Tongue (tissue), 2 donors: ENCODE data around the gene SOX6. TPM values are rescaled to one million over a fixed set of nuclear protein-coding genes. Genes with fewer than 3 reads are reported as not detected.

ENCODE experiments used
- DNase-seq: peaks from one replicate; pipeline ENCODE4 v3.0.0-alpha.2; 2015
- total RNA-seq: library from RNA; depleted of rRNA; stranded (reverse); fragments of >200 nt; gene quantifications from one replicate; pipeline ENCODE4 v1.2.3, GENCODE V29; 2014

Gene SOX6
- total RNA-seq, 1 donor from 2014 or later: 45.0 TPM

- DNase-seq: no peak
Observed at GRCh38 chr11:15991215-15991614, 365.1 kb downstream of the SOX6 start.

DNA sequence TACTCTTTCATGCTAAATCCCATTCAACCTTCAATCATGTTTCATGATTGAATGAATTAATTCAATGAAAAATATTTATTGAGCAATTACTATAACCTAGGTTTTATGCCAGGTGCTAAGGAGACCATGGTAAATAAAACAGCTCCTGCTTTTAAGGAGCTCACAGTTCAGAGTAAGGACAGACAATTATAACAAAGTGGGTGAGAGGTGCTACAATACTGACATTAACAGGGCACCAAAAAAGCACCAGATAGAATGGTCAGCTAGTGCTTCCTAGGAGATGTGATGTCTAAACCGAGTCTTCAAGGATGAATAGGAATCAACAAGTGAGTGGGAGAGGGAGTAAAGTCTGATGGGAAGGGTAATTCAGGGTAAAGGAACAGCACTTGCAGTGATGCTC lies 366.7 kb downstream of the SOX6 start:
- DNase-seq: no peak

GRCh38 chr11:15988693-15989231 lies 367.6 kb downstream of the SOX6 start:
- DNase-seq: peak; percentile 64

DNA sequence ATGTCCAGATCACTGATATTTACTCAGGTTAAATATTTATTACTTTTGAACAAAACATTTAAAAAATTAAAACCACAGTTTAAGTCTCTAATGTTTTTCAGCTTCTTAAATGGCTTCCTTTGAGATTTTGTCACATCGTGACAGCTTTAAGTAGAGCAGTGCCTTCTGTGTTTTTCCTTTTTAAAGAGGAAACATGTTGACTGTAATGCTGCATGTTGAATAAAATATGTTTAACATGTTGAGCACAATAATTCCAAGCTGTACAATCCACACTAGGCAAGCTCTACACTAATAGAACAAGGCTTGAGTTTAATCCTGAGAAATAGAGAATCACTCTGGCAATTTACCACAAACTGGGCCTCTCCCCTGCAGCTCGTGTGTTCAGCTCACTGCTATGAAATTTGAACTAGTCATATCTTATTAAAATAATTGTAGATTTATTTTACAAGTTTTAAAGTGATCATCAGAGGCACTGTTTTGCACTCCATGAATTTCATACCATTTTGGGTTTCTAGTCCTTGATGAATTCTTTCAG lies 368.3 kb downstream of the SOX6 start:
- DNase-seq: peak; percentile 55

DNA sequence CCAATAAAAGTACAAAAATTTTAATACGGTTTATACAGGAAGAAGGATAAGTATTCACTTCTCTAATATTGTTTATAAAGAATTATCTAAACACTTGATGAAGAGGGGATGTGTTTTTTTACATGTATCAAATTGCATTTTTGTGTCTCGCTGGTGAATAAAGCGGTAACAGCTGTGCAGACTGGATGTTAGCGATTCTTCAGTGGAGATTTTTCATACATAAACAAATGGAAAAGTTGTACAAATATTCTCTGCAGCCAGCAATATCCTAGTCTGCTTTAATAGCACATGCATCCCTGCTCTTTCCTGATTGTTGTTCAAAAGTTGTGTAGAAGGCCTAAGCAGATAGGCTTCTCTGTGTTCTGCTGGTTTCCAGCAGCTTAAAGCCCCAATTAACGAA lies 369.3 kb downstream of the SOX6 start:
- peak; percentile 80 for DNase-seq

GRCh38 chr11:15985860-15986139 lies 370.5 kb downstream of the SOX6 start:
- no peak for DNase-seq

DNA sequence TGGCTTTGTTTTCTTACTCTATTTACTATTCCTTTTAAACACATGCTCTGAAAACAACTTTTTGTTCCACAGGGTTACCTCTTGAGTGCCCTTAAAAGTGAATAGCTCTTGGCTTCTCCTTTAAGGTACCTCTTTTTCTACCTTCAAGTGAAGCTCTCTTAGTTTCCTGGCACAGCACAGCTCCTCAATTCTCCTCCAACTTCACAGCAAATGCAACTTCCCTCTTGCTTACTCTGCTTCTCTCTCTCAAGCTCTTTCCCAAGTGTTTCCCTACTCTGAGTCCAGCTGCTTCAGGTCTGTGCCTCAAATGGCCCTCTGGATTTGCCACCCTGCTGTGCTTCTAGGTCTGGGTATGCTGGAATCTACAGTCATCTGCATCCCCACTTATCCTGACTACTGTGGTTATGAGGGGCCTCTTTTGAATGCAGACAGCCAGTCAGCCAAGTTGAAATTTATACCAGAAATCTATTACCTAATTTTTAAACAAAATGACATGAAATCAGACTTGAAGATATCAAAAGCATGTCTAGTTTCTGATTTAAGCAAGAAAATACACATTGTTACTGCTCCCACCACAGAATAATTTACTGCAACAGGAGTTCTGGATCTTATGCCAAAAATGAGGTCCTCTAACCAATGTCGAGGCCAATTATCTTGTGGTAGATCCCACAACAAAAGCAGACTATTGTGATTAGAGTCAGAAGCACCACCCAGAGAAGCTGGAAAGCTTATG lies 371.1 kb downstream of the SOX6 start:
- no peak for DNase-seq

DNA sequence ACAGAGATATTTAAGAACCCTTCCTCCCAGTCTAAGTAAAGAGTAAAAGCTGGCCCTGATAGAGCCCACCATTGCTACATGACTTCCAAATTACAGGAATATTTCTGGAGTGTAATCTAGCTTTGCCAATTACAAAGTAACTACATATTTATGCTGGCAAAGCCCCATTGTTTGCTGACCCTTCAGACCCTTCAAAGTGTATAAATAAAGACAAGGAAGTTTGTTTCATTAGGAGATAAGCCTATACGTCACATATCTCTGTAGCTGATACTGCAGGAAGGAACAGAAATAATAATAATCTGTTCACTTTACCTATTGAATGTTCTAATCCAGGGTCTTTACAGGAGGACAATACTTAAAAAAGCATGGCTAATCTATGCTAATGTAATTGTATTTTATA lies 375.1 kb downstream of the SOX6 start:
- no peak for DNase-seq

DNA sequence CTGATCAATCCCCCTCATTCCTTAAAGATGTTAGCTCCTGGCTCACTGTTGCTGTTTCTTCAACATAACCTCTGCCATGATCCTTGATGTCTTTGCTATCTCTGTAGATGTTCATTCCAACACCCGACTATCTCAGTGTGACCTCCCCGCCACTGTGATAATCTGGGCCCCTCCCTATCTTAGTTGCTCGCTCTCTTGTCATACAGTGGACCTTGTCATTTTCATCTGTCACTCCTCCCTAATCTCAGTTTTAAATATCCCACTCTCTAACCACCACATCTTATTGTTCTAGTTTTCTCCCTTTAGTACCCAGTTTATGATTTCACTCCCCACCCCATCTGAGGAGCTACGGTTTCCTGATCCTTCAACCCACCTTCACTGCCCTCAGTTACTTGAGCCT lies 379.2 kb downstream of the SOX6 start:
- no peak for DNase-seq

DNA sequence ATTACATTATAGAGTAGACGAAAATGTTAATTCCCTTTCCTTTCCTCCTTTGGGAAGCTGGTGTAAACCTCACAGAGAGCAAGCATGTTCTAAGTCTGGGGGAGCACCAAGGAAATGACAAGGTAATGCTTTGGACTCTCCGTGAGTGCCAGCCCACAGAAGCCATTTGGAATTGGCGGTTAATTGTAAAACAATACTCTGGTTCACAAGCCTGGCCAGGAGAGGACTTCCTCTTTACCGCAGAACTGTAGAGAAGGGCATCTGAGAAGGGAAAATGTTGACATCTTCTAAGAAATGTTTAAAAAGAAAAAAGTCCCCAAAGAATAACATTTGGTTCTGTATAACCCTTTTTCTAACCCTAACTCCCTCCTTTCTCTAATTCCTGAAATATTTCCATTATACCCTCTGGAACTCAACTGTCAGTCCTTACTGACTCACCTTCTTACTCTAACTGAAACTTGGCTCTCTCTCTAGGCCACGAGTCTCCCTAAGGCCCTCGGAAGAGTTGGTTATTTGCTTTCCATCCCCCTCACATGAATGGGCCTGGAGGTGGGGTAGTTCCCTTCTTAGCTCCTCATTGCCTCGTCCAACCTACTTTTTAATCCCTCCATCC lies 379.8 kb downstream of the SOX6 start:
- DNase-seq: no peak

DNA sequence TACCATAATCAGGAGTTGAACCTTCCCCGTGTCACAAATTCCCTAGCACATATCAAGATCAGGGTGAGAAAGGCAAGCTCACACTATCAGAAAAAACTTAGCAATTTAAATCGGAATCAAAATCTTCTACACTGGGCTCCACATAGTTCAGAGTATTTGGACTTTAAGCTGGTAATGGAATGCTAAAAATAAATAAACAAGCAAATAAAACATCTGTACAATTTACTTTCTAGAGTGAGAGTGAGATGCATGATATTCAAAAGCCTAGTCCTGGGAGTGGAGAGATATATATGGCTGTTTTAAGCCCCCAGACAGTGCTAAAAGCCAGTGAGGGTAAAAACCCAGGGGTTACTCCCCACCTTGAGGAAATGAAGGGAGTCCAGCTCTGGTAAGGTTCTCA lies 380.6 kb downstream of the SOX6 start:
- no peak for DNase-seq

- DNase-seq: peak; percentile 38
Observed at GRCh38 chr11:15972838-15973237, 383.5 kb downstream of the SOX6 start.

DNA sequence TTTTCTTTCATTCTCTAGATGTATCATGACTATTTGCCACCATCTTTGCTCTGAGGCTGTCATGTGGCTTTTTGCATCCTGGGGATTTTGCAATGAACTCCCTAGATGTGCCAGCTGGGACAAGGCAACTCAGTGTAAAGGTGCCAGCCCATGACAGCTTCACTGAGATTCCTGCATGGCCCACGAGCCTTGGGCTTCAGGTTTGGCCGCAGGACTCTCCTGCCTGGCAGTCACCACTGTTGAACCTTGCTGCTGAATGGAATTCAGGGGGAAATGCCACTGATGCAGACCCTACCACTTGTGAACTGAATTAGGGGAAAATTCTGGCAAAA lies 385.2 kb downstream of the SOX6 start:
- no peak for DNase-seq

- no peak for DNase-seq
Observed at GRCh38 chr11:15970506-15971214, 385.7 kb downstream of the SOX6 start.

DNA sequence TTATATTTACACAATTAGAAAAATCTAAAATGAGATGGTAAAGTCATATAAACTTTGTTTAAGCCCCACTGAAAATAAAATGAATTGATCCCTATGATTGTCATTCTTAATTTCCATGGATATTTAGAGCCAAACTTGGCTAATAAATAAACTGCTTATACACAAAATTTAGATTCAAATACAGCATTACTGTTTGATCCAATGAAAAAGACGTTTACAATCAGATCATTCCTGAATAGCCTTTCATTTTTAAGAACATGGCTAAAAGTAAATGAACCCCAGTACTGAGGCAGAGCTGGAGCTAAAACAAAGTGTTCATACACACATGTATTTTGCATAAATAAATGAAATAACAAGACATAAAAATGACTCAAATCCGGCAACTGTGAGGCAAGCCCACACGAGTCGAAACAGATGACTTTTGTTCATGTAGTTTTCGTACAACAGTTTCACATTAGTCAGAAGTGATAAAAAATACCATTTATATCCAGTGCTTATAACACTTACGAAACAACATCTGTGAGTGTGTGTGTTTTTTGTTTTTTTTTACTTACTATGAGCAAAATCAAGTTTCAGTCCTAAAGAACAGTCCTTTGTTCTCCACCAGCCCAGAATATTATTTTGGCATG lies 386.5 kb downstream of the SOX6 start:
- DNase-seq: peak; percentile 51

DNA sequence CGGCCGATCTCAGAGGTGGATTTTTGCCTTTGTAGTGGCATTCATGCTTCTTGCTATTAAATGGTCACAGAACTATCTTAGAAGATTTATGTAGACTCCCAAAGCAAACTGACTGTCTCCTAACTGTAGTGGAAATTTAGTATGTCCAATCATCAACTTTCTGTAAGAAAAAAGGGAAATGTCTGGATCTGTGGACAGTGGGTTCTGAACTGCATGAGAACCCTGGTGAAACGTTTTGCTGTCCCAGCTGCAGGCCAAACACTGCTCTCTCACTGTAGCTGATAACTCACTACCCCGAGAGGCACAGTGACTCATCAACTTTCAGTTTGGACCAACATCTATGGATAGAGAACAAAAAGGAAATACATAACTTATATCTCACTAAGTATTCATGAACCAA lies 387.1 kb downstream of the SOX6 start:
- DNase-seq: peak; percentile 72

GRCh38 chr11:15968461-15969130 lies 387.8 kb downstream of the SOX6 start:
- peak; percentile 47 for DNase-seq

GRCh38 chr11:15967966-15968365 lies 388.4 kb downstream of the SOX6 start:
- DNase-seq: peak; percentile 35

DNA sequence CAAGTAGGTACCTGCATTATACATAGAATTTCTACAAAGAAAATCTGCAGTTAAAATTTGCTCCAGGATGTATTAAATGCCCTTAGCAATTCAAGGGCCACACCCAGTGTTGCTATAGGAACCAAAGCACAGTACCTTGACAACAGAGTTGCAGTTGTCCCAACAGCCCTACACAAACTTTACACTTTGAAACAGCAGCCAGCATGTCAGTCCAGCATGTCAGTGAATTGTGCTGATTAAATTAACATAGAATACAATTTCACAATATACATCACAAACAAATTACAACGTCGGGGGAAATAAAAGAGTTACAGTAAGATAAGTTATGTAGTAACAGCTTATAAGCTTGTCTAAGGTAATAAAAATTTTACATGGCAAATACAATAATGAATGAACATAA lies 389.2 kb downstream of the SOX6 start:
- DNase-seq: peak; percentile 82

- DNase-seq: no peak
Observed at GRCh38 chr11:15965562-15966250, 390.6 kb downstream of the SOX6 start.

GRCh38 chr11:15963266-15963665 lies 393.1 kb downstream of the SOX6 start:
- no peak for DNase-seq

GRCh38 chr11:15958910-15959309 lies 397.4 kb downstream of the SOX6 start:
- no peak for DNase-seq
